ENCODE results near the gene HRK. TPM values are rescaled to one million over a fixed set of nuclear protein-coding genes. Genes with fewer than 3 reads are reported as not detected.

HRK gene
- total and polyA plus RNA-seq, 2 of the 13 experiments (the other 11 are each of a cell fraction or from before 2014, with no cell fraction given): 0.02 TPM; not detected in 1

DNA sequence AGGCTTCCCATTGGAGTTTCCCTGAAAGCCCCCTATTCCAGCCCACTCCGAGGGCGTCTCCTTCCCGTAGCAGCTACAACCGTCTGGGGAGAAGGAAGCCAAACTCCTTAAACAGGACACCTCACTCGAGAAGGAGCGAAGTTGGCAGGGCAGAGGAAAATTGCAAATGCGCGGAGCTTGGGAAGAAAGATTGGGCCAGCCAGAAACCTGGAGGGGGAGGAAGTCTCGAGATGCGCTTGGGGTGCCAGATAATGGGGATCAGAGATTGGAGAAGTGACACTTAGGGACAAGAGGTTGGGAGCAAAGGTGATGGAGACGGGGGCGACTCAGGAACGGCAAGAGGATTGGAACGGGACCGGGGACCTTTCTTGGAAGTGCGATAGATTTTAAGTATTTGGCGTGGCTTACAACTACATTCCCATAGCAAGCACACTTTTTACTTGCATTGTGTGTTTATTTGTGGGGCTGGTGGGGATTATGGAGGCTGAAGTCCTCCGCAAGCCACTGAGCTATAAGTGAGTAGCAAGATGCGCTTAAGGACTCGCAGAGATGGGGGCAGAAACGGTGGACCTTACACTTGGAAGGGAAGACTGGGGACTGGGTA lies 926 bp downstream of the HRK start:
- intact Hi-C loops (cut with micrococcal nuclease; ENCODE audit: unreplicated experiment) (no loop called here), in situ Hi-C loops (cut with HindIII; ENCODE audit: extremely low pct_ligation_motif_present, low pct_unique_long_range_greater_than_20kb) (loop anchor here (5.0 kb wide), 1 partner anchor 178 kb away; no protein-coding TSS in a partner anchor)
- BruUV-seq (replicated peaks): no TSS peak
- DNase-seq (ENCODE audit: low spot score) (no peak), FAIRE-seq (no peak), ATAC-seq (no peak)
- ChIA-PET CTCF (ENCODE audit: low intra/inter-chr PET ratio, low total read pairs) (interaction anchor here (1.1 kb wide), 1 partner anchor 177 kb away, joined by 5 read pairs; no protein-coding TSS in a partner anchor), POLR2A (no interaction called here)
- H3K4me2 ChIP-seq (ENCODE audit: low read depth, low read length): peak overlapping the region; percentile 84
- peak overlapping the region; percentile 21 to 64 (median 36); a peak in 5 of 6 replicates for H3K4me3 ChIP-seq (replicated peaks in 1 of 3; ENCODE audit: insufficient read depth in 1 of 3, low read depth in 2 of 3, low read length in 3 of 3)
- no peaks in the 10 kb centered on the region for H4K20me1 ChIP-seq (ENCODE audit: insufficient read depth, low read length)
- no peaks in the 10 kb centered on the region for H3K9me3 ChIP-seq (ENCODE audit: low read length)
- peaks cover 19 to 82% of the 10 kb centered on the region in 2 experiments for H3K27me3 ChIP-seq (ENCODE audit: control insufficient read depth in 1 of 2, insufficient read depth in 2 of 2, low read length in 2 of 2)
- H3K27ac ChIP-seq (ENCODE audit: extremely low read length, insufficient read depth, low read length): no peak overlapping the region
- WGBS (ENCODE audit: low lambda C conversion rate): 47% methylated on average over 20 of the region's 21 CpGs
- H3K9ac ChIP-seq (ENCODE audit: insufficient read depth, low read depth, low read length): no peak overlapping the region
- no peaks in the 10 kb centered on the region for H3K79me2 ChIP-seq (ENCODE audit: insufficient read depth, low read length)
- H3K36me3 ChIP-seq (replicated peaks in 1 of 2; ENCODE audit: control insufficient read depth in 1 of 2, insufficient read depth in 2 of 2, low read length in 2 of 2): no peaks in the 10 kb centered on the region
- TF ChIP-seq ZNF83 (CRISPR knock-in tag; IDR thresholded peaks at IDR 0.05; ENCODE audit: borderline replicate concordance) (no peak), ZNF496 (CRISPR knock-in tag; IDR thresholded peaks at IDR 0.05; ENCODE audit: insufficient replicate concordance) (no peak), ZNF121 (CRISPR knock-in tag; IDR thresholded peaks at IDR 0.05) (no peak), FOSL2 (CRISPR knock-in tag; IDR thresholded peaks at IDR 0.05) (no peak), ELF4 (CRISPR knock-in tag; IDR thresholded peaks at IDR 0.05; ENCODE audit: borderline replicate concordance) (no peak), ZNF101 (CRISPR knock-in tag; IDR thresholded peaks at IDR 0.05; ENCODE audit: borderline replicate concordance, low read depth) (no peak), ZMYM3 (CRISPR knock-in tag; IDR thresholded peaks at IDR 0.05) (no peak), TCF7L2 (IDR thresholded peaks at IDR 0.05; ENCODE audit: low read depth, low read length) (no peak), SIN3B (IDR thresholded peaks at IDR 0.05; ENCODE audit: low read length) (no peak), TCF12 (IDR thresholded peaks at IDR 0.05) (no peak), TCF12 (CRISPR knock-in tag; IDR thresholded peaks at IDR 0.05) (no peak)
- TF ChIP-seq, protein P1, sequence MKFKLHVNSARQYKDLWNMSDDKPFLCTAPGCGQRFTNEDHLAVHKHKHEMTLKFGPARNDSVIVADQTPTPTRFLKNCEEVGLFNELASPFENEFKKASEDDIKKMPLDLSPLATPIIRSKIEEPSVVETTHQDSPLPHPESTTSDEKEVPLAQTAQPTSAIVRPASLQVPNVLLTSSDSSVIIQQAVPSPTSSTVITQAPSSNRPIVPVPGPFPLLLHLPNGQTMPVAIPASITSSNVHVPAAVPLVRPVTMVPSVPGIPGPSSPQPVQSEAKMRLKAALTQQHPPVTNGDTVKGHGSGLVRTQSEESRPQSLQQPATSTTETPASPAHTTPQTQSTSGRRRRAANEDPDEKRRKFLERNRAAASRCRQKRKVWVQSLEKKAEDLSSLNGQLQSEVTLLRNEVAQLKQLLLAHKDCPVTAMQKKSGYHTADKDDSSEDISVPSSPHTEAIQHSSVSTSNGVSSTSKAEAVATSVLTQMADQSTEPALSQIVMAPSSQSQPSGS (CRISPR knock-in tag; IDR thresholded peaks at IDR 0.05): no peak
- peaks cover 30% of the 10 kb centered on the region for H3K4me1 ChIP-seq (ENCODE audit: insufficient read depth, low read length)
- no peak overlapping the region for H2AFZ ChIP-seq (ENCODE audit: low read length)
